Activated T-helper 1 cell treated with Interleukin-2 at 50 U/mL for 16 hours (primary cell): ENCODE data around the gene SOX18.
"Not testable (repeated sequence)": the region's sequence is repeated elsewhere in the genome, so short reads cannot be mapped to it uniquely, and the experiment has no call there.

Experiments
- DNase-seq: peaks from one replicate; pipeline ENCODE4 v3.0.0-alpha.2; 2020; ENCODE audit warnings: low read depth

SOX18 gene

DNA sequence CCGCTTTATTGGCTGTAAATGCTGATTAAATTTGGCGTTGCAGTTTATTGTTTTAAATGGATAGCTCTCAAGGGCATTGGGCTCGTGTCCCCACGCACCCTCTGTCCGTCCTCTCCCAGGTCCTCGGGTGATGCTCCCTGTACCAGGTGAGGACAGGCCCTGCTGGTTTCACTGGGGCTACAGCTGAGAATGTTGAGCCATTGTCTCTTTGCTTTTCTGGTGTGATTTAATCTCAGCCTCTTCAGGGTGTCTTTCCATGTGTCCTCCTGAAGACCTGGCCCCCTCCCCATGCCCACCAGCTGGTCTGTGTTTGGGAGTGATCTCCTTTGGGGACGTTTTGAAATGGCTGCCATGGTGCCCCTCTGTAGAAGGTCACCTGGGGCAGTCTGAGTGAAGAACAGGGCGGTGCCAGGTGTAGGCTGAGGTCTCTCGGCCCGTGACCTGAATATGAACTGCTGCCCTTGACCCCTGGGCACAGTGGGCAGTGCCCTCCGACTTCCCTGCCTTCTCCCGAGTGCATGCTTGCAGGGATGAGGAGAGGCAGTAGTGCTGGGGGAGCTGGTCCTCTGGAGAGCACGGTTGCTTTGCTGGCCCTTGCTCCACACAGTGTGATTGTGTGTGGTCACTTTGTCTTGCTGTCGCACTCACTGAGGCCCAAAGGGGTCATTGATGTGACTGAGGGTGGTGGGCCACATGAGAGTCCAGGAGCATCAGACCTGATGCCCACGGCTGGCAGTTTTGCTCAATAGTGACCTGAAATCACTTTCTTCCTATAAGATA lies 25.9 kb downstream of the SOX18 start:
- no peak for DNase-seq

DNA sequence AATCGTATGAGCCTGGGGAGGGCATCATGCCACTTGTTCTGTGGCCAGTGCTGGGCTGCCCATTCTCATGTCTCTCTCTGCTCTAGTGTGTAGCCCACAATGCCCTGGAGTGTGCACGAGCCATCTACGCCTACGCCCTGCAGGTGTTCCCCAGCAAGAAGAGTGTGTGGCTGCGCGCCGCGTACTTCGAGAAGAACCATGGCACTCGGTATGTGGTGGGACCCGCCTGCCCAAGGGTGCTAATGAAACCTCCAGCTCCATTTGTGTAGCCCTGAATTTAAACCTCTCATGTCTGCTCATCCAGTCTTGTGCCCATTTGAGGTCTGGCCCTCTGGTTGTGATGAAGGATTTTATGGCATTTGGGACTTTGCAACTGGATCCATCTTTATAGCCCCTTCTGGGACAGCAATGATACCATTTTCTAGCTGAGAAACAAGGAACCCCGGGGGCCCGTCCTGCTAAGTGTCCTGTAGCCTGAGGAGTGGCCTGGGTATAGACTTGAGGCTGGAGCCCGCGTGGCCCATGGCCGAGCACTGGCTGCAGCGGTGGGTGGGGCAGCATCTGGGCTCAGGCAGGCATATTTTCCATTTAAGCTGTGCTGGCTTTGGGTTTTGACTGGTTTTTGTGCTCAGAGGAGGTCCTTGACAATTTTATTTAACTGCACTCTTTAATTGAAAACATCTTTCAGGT lies 26.6 kb downstream of the SOX18 start:
- DNase-seq: no peak

DNA sequence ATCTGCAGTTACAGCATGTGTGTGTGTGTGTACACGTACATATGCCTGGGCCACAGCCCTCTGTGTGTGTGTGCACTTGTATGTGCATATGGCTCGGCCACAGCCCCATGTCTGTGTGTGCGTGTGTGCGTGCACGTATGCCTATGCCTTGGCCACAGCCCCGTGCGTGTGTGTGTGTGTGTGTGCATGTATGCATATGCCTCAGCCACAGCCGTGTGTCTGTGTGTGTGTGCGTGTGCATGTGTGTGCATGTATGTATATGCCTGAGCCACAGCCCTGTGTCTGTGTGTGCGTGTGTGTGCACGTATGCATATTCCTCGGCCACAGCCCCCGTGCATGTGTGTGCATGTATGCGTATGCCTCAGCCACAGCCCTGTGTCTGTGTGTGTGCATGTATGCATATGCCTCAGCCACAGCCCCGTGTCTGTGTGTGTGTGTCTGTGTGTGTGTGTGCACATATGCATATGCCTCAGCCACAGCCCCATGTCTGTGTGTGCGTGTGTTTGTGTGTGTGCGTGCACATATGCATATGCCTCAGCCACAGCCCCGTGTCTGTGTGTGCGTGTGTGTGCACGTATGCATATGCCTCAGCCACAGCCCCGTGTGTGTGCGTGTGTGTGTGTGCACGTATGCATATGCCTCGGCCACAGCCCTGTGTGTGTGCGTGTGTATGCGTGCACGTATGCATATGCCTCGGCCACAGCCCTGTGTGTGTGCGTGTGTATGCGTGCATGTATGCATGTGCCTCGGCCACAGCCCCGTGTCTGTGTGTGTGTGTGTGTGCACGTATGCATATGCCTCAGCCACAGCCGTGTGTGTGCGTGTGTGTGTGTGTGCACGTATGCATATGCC lies 28.1 kb downstream of the SOX18 start:
- DNase-seq: no peak

DNA sequence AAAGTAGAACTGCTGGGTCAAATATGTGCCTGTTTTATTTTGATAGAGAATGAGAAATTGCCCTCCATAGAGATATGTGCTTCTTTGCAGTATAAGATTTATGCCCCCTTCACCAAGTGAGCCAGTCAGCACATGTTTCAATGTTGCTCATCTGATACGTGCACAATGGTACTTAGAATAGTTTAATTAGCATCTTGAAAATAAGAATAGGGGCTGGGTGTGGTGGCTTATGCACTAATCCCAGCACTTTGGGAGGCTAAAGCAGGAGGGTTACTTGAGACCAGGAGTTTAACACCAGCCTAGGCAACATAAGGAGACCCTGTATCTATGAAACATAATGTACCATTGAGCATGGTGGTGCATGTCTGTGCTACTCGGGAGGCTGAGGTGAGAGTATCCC lies 33.8 kb downstream of the SOX18 start:
- no peak for DNase-seq

DNA sequence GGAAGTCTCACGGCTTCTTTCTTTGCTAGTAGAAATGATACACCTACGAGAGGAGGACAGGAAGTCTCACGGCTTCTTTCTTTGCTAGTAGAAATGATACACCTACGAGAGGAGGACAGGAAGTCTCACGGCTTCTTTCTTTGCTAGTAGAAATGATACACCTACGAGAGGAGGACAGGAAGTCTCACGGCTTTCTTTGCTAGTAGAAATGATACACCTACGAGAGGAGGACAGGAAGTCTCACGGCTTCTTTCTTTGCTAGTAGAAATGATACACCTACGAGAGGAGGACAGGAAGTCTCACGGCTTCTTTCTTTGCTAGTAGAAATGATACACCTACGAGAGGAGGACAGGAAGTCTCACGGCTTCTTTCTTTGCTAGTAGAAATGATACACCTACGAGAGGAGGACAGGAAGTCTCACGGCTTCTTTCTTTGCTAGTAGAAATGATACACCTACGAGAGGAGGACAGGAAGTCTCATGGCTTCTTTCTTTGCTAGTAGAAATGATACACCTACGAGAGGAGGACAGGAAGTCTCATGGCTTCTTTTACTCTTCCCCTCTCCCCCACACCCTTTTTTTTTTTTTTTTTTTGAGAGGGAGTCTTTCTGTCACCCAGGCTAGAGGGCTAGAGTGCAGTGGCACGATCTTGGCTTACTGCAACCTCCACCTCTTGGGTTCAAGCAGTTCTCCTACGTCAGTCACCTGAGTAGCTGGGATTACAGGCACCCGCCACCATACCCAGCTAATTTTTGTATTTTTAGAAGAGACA lies 36.9 kb downstream of the SOX18 start:
- DNase-seq: not testable (repeated sequence)

DNA sequence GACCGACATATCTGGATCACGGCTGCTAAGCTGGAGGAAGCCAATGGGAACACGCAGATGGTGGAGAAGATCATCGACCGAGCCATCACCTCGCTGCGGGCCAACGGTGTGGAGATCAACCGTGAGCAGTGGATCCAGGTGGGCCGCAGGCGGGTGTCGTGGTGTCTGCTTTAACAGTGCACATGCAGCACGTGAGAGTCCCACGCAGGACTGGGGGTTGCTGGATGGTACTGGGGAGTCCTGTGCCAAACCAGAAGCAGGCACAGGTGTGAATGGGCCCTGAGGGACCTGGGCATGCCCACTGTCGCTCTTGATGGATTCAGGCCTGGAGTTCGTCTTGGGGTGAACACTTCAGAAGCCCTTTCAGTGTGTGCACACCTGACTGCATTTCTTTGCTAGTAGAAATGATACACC lies 38.1 kb downstream of the SOX18 start:
- no peak for DNase-seq

DNA sequence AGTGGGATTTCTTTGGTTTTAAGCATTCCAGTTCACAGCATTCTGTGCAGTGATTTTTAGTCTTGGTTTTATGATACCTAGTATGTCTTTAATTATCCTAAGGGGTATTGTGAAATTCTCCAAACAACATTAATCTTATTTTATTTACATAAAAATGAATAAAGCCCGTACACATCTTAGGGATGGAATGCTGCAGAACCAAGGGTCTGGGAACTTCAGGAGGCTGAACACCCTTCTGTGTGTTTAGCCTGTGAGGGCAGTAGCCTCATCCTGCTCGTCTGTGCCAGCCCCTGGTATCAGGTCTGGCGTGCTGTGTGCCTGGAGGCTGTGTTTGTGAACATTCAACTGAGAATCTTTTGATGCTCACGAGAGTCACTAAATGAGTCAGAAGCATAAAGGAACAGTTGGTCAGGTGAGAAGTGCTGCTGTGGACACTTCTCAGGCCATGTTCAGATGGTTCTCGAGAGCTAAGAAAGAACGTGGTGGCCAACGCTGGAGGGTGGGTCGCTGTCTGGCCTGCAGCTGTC lies 38.7 kb downstream of the SOX18 start:
- DNase-seq: no peak

DNA sequence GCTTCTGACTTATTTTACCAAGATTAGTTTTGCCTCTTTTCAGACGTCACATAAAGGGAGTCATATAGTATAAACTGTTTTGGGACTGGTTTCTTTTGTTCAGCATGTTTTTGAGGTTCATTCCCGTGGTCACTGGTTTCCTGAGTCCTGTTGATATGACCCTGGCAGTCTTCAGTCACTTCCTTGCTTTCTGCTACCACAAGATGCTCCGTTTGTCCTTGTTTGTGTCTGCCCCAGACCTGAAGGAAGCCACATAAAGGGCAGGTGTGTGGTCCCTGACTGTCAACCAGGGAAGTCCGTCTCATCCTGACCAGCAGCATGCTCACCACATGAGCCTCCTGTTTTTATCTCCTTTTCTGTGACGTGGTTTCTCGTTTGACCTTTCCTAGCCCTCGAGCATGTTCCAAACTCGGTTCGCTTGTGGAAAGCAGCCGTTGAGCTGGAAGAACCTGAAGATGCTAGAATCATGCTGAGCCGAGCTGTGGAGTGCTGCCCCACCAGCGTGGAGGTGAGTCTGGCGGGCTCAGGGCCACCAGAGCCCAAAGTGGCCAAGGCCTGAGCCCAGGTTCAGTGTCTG lies 39.5 kb downstream of the SOX18 start:
- DNase-seq: no peak

DNA sequence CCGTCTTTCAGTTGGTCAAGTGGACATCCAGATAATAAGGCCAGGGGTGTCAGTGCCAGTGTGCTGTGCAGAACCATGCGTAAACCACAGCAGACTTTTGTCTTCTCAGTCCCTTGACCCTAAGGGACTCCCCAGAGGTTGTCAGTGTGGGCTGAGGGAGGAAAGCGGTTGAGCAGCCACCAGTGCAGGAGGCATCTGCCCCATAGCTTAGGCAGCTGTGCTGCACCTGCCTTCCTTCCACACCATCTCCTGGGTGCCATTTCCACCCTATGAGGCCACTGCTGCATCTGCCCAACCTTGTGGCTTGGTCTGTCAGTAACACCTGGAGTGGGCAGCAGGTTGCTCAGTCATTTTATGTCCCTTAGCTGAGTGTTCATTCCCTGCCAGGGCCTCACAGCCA lies 42.5 kb downstream of the SOX18 start:
- DNase-seq: no peak

DNA sequence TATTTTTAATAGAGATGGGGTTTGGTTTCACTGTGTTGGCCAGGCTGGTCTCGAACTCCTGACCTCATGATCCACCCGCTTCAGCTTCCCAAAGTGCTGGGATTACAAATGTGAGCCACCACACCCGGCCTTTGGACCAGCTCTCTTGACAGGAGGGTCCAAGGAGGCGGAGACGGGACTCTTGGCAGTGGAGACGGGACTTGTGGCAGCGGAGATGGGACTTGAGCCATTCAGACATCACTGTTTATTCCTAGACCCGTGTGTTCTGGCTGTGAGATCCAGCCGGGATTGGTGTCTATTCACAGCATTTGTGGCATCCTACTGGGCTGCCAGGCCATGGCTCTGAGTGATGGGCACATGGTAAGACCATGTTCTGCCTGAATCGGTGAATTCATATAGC lies 42.9 kb downstream of the SOX18 start:
- no peak for DNase-seq

DNA sequence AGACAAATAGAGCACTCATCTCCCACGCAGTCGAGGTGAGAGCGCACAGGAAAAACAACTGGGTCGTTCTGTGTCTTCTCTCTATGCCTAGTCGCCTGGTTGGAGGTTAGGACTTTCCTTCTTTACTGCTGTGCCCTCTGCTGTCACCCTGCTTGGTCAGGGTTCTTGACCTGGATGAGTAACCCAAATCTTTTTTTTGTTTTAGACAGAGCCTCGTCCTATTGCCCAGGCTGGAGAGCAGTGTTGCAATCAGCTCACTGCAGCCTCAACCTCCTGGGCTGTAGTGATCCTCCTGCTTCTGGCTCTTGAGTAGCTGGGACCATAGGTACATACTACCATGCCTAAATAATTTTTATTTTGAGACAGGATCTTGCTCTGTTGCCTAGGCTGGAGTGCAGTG lies 44.0 kb downstream of the SOX18 start:
- no peak for DNase-seq

DNA sequence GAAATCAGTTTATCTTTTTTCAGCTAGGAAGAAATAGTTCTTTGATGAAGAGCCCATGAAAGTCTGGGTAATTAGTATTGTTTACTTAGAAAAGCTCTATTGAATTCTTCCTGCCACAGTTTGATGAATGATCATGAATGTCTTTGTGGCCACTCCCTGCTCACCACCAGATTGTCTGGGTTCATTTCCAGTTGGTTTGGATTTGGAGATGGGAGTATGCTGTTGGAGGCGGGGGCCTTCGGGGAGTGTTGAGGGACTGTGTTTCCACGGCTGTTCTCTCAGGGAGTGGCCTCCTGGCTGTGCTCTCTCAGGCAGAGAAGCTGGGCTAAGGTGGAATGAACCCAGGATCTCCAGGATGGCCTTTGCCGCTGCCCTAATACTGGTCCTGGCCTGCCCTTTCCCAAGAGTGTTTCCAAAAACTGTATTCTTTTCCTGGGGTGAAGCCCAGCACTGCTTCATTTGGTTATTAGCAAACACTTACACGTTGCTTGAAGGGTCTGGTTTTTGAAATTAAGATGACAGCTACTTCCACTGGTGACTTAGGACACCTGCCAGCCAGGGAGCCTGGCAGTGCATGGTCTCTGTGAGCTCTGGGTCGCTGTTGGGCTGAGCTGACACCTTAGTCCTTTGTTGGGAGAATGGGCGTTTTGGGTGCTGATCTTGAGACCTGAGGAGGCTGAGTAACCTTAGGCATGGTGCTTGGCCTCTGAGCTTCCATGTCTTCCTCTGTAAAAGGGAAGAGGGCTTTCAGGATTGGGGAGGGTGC lies 45.3 kb downstream of the SOX18 start:
- no peak for DNase-seq

DNA sequence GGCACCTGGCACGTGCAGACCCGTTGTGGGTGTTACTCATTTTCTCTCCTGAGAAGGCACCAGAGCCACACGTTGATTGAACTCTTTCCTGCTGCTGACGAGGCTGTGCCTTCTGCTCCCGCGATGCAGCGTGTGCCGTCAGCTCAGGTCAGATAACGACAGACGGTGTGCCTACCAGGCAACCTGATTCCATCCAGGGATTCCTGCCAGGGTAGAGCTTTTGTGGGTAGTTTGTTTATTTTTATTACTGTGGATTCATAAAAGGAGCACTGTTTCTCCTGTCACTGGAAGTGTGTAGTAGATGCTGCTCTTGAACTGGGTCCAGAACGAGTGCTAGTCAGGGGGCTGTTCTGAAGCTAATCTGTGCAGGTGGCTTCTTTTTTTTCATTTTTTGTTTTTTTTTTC lies 47.8 kb downstream of the SOX18 start:
- DNase-seq: no peak

DNA sequence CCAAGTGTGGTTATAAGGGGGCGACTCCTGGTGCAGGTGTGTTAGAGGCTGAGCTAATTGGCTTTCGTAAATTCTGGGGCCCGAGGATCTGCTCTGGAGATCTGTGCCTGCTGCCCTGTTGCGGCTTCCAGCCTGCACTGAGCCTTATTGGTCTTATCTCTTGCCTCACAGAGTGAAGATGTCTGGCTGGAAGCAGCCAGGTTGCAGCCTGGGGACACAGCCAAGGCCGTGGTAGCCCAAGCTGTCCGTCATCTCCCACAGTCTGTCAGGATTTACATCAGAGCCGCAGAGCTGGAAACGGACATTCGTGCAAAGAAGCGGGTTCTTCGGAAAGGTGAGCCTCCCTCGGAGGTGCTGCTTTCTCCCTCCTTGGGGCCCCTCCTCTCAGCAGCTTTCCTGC lies 48.5 kb downstream of the SOX18 start:
- no peak for DNase-seq
